Keratinocyte (primary cell): ENCODE measurements around the gene RBM8A.

Source experiments
- CTCF ChIP-seq, 3 experiments: IDR thresholded peaks in 1 of 3; conservative IDR thresholded peaks in 1 of 3; optimal IDR thresholded peaks in 1 of 3; 2 replicates in 2 of 3; 3 replicates in 1 of 3; pipeline versions ENCODE3 to v1.5.1; 2011; ENCODE audit warnings: low read length in 3 of 3, mild to moderate bottlenecking in 3 of 3, moderate library complexity in 2 of 3, control low read depth in 1 of 3, inconsistent platforms in 1 of 3; ENCODE audit not compliant: insufficient read depth in 2 of 3; ENCODE audit errors: extremely low read depth in 1 of 3
- EZH2 ChIP-seq: IDR thresholded peaks from one replicate; pipeline ENCODE4 v1.6.1; 2012; ENCODE audit warnings: inconsistent platforms, mild to moderate bottlenecking, low read length, moderate library complexity

- no peak for TF ChIP-seq CTCF (optimal IDR thresholded peaks at IDR 0.05 in 1 of 3, IDR thresholded peaks at IDR 0.05 in 1 of 3, conservative IDR thresholded peaks at IDR 0.05 in 1 of 3; ENCODE audit: extremely low read depth in 1 of 3, insufficient read depth in 2 of 3, low read length in 3 of 3)
- no peak for TF ChIP-seq EZH2
Observed at GRCh38 chr1:145889722-145890121, 37.6 kb downstream of the RBM8A start.
